K562 (cell line): Measurements from ENCODE around the gene PRMT7.

Source experiments
- CHD2 ChIP-seq: IDR thresholded peaks from 2 replicates; pipeline ENCODE4 v1.6.1; 2011; ENCODE audit warnings: low read depth, low read length
- ESRRA ChIP-seq: fragments of 450-650 bp; IDR thresholded peaks from 2 replicates; pipeline ENCODE4 v1.6.1; 2014; ENCODE audit warnings: low read depth, mild to moderate bottlenecking, moderate library complexity, borderline replicate concordance
- HDAC2 ChIP-seq: fragments of 450-650 bp; IDR thresholded peaks from 2 replicates; pipeline ENCODE4 v1.6.1; 2016; ENCODE audit warnings: mild to moderate bottlenecking
- KLF13 ChIP-seq: fragments of 450-650 bp; IDR thresholded peaks from 2 replicates; pipeline ENCODE4 v1.6.1; 2016; ENCODE audit warnings: missing genetic modification characterization, low read depth, mild to moderate bottlenecking, missing compliant biosample characterization, moderate library complexity, borderline replicate concordance
- POLR2A ChIP-seq: fragments of 450-650 bp; conservative IDR thresholded peaks from 2 replicates; pipeline ENCODE4 v1.6.1; 2016
- TEAD1 ChIP-seq, 2 experiments: fragments of 450-650 bp in 1 of 2; sonication (generic) in 1 of 2; formaldehyde crosslinking; IDR thresholded peaks; 2 replicates each; pipeline versions ENCODE4 v1.4.0 to v1.8.0; 2020 to 2022; ENCODE audit warnings: mild to moderate bottlenecking in 2 of 2, missing genetic modification reagents in 1 of 2
- TF ChIP-seq, protein P1 (sequence below): fragments of 450-650 bp; IDR thresholded peaks from 2 replicates; pipeline ENCODE4 v1.6.1; 2018; ENCODE audit not compliant: partially characterized antibody
- TF ChIP-seq, protein P2 (sequence below): sonication (generic); formaldehyde crosslinking; IDR thresholded peaks from 2 replicates; pipeline ENCODE4 v1.5.0; 2020; ENCODE audit warnings: missing genetic modification reagents
- TF ChIP-seq, protein P3 (sequence below), 3 experiments: IDR thresholded peaks in 2 of 3; conservative IDR thresholded peaks in 1 of 3; 2 replicates each; pipeline ENCODE4 v1.5.1; 2011 to 2012; ENCODE audit warnings: low read length in 3 of 3, mild to moderate bottlenecking in 3 of 3, control low read depth in 2 of 3, improper control_type of control experiment in 1 of 3, inconsistent platforms in 1 of 3, low read depth in 1 of 3, mixed read lengths in 1 of 3, moderate library complexity in 1 of 3; ENCODE audit not compliant: insufficient read depth in 2 of 3

DNA sequence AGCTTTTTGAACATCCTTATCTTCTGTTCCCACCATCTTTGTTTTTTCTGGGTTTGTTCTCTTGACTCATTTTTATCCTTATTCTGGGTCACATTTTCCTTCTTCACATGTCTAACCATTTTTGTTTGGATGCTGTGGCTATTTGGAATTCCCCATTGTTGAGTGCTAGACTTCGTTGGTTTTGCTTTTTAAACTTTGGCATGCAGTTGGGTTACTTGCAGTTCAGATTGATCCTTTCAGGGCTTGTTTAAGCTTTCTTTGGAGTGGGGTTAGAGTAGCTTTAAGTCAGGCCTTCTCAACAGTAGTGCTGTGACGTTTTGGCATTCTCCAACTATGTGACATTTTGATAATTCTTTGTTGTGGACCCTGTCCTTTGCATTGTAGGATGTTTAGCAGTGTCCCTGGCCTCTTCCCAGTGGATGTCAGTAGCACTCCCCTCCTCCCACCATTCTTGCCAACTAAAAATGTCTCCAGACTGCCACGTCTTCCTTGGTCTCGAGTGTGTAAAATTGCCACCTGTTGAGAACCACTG, 21.1 kb downstream of the PRMT7 start:
- TF ChIP-seq ESRRA, result no peak
- TF ChIP-seq CHD2, result no peak
- no peak for TF ChIP-seq POLR2A
- TF ChIP-seq, protein P1, sequence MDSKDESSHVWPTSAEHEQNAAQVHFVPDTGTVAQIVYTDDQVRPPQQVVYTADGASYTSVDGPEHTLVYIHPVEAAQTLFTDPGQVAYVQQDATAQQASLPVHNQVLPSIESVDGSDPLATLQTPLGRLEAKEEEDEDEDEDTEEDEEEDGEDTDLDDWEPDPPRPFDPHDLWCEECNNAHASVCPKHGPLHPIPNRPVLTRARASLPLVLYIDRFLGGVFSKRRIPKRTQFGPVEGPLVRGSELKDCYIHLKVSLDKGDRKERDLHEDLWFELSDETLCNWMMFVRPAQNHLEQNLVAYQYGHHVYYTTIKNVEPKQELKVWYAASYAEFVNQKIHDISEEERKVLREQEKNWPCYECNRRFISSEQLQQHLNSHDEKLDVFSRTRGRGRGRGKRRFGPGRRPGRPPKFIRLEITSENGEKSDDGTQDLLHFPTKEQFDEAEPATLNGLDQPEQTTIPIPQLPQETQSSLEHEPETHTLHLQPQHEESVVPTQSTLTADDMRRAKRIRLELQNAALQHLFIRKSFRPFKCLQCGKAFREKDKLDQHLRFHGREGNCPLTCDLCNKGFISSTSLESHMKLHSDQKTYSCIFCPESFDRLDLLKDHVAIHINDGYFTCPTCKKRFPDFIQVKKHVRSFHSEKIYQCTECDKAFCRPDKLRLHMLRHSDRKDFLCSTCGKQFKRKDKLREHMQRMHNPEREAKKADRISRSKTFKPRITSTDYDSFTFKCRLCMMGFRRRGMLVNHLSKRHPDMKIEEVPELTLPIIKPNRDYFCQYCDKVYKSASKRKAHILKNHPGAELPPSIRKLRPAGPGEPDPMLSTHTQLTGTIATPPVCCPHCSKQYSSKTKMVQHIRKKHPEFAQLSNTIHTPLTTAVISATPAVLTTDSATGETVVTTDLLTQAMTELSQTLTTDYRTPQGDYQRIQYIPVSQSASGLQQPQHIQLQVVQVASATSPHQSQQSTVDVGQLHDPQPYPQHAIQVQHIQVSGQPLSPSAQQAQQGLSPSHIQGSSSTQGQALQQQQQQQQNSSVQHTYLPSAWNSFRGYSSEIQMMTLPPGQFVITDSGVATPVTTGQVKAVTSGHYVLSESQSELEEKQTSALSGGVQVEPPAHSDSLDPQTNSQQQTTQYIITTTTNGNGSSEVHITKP, result no peak
- TF ChIP-seq TEAD1 (CRISPR knock-in tag; IDR thresholded peaks at IDR 0.05), result no peak
- TF ChIP-seq KLF13 (tag), result no peak
- TF ChIP-seq, protein P2, sequence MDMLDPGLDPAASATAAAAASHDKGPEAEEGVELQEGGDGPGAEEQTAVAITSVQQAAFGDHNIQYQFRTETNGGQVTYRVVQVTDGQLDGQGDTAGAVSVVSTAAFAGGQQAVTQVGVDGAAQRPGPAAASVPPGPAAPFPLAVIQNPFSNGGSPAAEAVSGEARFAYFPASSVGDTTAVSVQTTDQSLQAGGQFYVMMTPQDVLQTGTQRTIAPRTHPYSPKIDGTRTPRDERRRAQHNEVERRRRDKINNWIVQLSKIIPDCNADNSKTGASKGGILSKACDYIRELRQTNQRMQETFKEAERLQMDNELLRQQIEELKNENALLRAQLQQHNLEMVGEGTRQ (CRISPR knock-in tag), result no peak
- TF ChIP-seq HDAC2, result no peak
- TF ChIP-seq, protein P3, sequence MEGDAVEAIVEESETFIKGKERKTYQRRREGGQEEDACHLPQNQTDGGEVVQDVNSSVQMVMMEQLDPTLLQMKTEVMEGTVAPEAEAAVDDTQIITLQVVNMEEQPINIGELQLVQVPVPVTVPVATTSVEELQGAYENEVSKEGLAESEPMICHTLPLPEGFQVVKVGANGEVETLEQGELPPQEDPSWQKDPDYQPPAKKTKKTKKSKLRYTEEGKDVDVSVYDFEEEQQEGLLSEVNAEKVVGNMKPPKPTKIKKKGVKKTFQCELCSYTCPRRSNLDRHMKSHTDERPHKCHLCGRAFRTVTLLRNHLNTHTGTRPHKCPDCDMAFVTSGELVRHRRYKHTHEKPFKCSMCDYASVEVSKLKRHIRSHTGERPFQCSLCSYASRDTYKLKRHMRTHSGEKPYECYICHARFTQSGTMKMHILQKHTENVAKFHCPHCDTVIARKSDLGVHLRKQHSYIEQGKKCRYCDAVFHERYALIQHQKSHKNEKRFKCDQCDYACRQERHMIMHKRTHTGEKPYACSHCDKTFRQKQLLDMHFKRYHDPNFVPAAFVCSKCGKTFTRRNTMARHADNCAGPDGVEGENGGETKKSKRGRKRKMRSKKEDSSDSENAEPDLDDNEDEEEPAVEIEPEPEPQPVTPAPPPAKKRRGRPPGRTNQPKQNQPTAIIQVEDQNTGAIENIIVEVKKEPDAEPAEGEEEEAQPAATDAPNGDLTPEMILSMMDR (IDR thresholded peaks at IDR 0.05 in 2 of 3, conservative IDR thresholded peaks at IDR 0.05 in 1 of 3; ENCODE audit: insufficient read depth in 2 of 3, low read depth in 1 of 3, low read length in 3 of 3), result no peak
